PC-9 (cell line): ENCODE measurements around the gene TRAPPC12.

Experiments
- CTCF ChIP-seq: fragments of 200-600 bp; sonication (generic); conservative IDR thresholded peaks from 2 replicates; pipeline ENCODE4 v1.6.1; 2017; ENCODE audit warnings: mixed run types, antibody characterized with exemption, mild to moderate bottlenecking, moderate library complexity
- EZH2 ChIP-seq: fragments of 200-600 bp; sonication (generic); IDR thresholded peaks from 2 replicates; pipeline ENCODE4 v1.8.0; 2017; ENCODE audit warnings: antibody characterized with exemption, low read depth

GRCh38 chr2:3467654-3468053, 88.2 kb downstream of the TRAPPC12 start:
- TF ChIP-seq CTCF (no peak), EZH2 (no peak)
